Esophagus muscularis mucosa (tissue), 3 donors: Measurements from ENCODE around the gene FBXW8.

Experiments
- CTCF ChIP-seq, 3 experiments: fragments of 200-600 bp in 2 of 3; fragments of 450-650 bp in 1 of 3; sonication (generic) in 2 of 3; IDR thresholded peaks; one replicate each; pipeline ENCODE4 v1.5.1; 2017 to 2019; ENCODE audit warnings: antibody characterized with exemption in 3 of 3, mild to moderate bottlenecking in 2 of 3, moderate library complexity in 1 of 3
- POLR2A ChIP-seq: fragments of 450-650 bp; IDR thresholded peaks from one replicate; pipeline ENCODE4 v1.6.1; 2017; ENCODE audit warnings: antibody characterized with exemption, moderate library complexity, mild to moderate bottlenecking, low read depth

GRCh38 chr12:116958402-116959197 is 47.9 kb downstream of the FBXW8 start:
- TF ChIP-seq POLR2A: no peak
- TF ChIP-seq CTCF (IDR thresholded peaks at IDR 0.05): no peak
